ENCODE measurements around the gene C19orf81.

GRCh38 chr19:50676625-50677197 lies 27.5 kb downstream of the C19orf81 start:
- TF ChIP-seq CTCF (IDR thresholded peaks at IDR 0.05) = no peak
- TF ChIP-seq POLR2AphosphoS5 (IDR thresholded peaks at IDR 0.05) = no peak

All from upper lobe of left lung (tissue), 4 donors.